Activated T-cell treated with anti-CD3 and anti-CD28 coated beads for 4 hours (primary cell): ENCODE data around the gene DYNC1H1.
"Not testable (repeated sequence)": the region's sequence is repeated elsewhere in the genome, so short reads cannot be mapped to it uniquely, and the experiment has no call there.

Experiments
- DNase-seq: peaks from one replicate; pipeline ENCODE4 v3.0.0-alpha.2; 2020

DYNC1H1 gene

GRCh38 chr14:102043251-102044025, 79.1 kb downstream of the DYNC1H1 start:
- DNase-seq = no peak

- no peak for DNase-seq
Measured at GRCh38 chr14:102044566-102044965, 80.2 kb downstream of the DYNC1H1 start.

- no peak for DNase-seq
Measured at GRCh38 chr14:102046337-102047278, 82.2 kb downstream of the DYNC1H1 start.

- no peak for DNase-seq
Measured at GRCh38 chr14:102047808-102048540, 83.6 kb downstream of the DYNC1H1 start.

GRCh38 chr14:102049258-102050025, 85.1 kb downstream of the DYNC1H1 start:
- DNase-seq = no peak

GRCh38 chr14:102050026-102050405, 85.6 kb downstream of the DYNC1H1 start:
- DNase-seq = no peak

- no peak for DNase-seq
Measured at GRCh38 chr14:102050625-102051024, 86.3 kb downstream of the DYNC1H1 start.

GRCh38 chr14:102052522-102052921, 88.1 kb downstream of the DYNC1H1 start:
- DNase-seq = no peak

- no peak for DNase-seq
Measured at GRCh38 chr14:102055181-102055901, 91.0 kb downstream of the DYNC1H1 start.

- DNase-seq = no peak
Measured at GRCh38 chr14:102056694-102057442, 92.5 kb downstream of the DYNC1H1 start.

GRCh38 chr14:102057480-102058114, 93.2 kb downstream of the DYNC1H1 start:
- no peak for DNase-seq

- DNase-seq = no peak
Measured at GRCh38 chr14:102058146-102058545, 93.8 kb downstream of the DYNC1H1 start.

GRCh38 chr14:102058961-102059360, 94.6 kb downstream of the DYNC1H1 start:
- DNase-seq = no peak

- peak; percentile 44 for DNase-seq
Measured at GRCh38 chr14:102063109-102063807, 98.9 kb downstream of the DYNC1H1 start.

- DNase-seq = no peak
Measured at GRCh38 chr14:102063808-102064429, 99.5 kb downstream of the DYNC1H1 start.

- DNase-seq = not testable (repeated sequence)
Measured at GRCh38 chr14:102064590-102064989, 100.2 kb downstream of the DYNC1H1 start.

GRCh38 chr14:102066041-102066451, 101.7 kb downstream of the DYNC1H1 start:
- DNase-seq = no peak

- no peak for DNase-seq
Measured at GRCh38 chr14:102071283-102071998, 107.1 kb downstream of the DYNC1H1 start.
